Myometrial cell (primary cell): ENCODE data around the gene UMOD. TPM values are rescaled to one million over a fixed set of nuclear protein-coding genes. Genes with fewer than 3 reads are reported as not detected.

Source experiments
- total RNA-seq: library from RNA; depleted of rRNA; stranded (reverse); fragments of >200 nt; gene quantifications from 2 replicates; pipeline ENCODE4 v1.2.3, GENCODE V29; 2015

The UMOD gene
- total RNA-seq: not detected in 2 replicates

GRCh38 chr16:20352615-20353014, at the start of gene UMOD:
TSS of gene UMOD (minus strand) at chr16:20352715. CDS start at chr16:20350737, 1,978 bp downstream.

GRCh38 chr16:20327444-20328041, 25.0 kb downstream of the UMOD start, which contains the start of gene GP2:
TSS of gene GP2 (minus strand) at chr16:20327513. CDS start at chr16:20326431, 1,082 bp downstream.

Other genes starting within 250 kb of the UMOD start
- gene GP2, start 25.2 kb downstream of the UMOD start, total RNA-seq: not detected in 2 replicates
- gene PDILT, start 52.0 kb upstream of the UMOD start, total RNA-seq: not detected in 2 replicates
- not detected in 2 replicates for gene ACSM5, start 56.8 kb upstream of the UMOD start, total RNA-seq
- gene ACSM2A, start 98.8 kb upstream of the UMOD start, total RNA-seq: not detected in 2 replicates
- gene ACSM2B, start 223.7 kb upstream of the UMOD start, total RNA-seq: not detected in 2 replicates